Nucleus accumbens (tissue), 56 donors: Measurements from ENCODE around the gene PDCD1.
A peak's percentile ranks its signal among the peaks of the same experiment; 100 is the strongest.

ENCODE experiments used
- DNase-seq, 56 donors: peaks; one replicate each; lab custom pipeline; 2025; lab: John Stamatoyannopoulos, UW

PDCD1 gene

GRCh38 chr2:241880311-241881073, 21.8 kb upstream of the PDCD1 start:
- DNase-seq: no peak

- no peak for DNase-seq
These were observed 20.6 kb upstream of the PDCD1 start for GRCh38 chr2:241879326-241879725.

GRCh38 chr2:241877989-241878970, 19.6 kb upstream of the PDCD1 start:
- DNase-seq: peak in 41 of 56 donors; percentile 22 to 89 (median 45)

- no peak for DNase-seq
These were observed 18.5 kb upstream of the PDCD1 start for GRCh38 chr2:241877197-241877685.

GRCh38 chr2:241876528-241877196, 18.0 kb upstream of the PDCD1 start:
- no peak for DNase-seq

GRCh38 chr2:241875754-241876527, 17.2 kb upstream of the PDCD1 start:
- peak in 1 of 56 donors; percentile 32 for DNase-seq

GRCh38 chr2:241874277-241874925, 15.7 kb upstream of the PDCD1 start:
- no peak for DNase-seq

GRCh38 chr2:241873803-241874110, 15.1 kb upstream of the PDCD1 start:
- DNase-seq: no peak

- DNase-seq: no peak
These were observed 14.5 kb upstream of the PDCD1 start for GRCh38 chr2:241873081-241873802.

GRCh38 chr2:241872313-241872642, 13.6 kb upstream of the PDCD1 start:
- DNase-seq: no peak

GRCh38 chr2:241871538-241872312, 13.0 kb upstream of the PDCD1 start:
- no peak for DNase-seq

GRCh38 chr2:241870611-241871537, 12.2 kb upstream of the PDCD1 start:
- DNase-seq: no peak

- peak in 2 of 56 donors; percentile 33 to 35 for DNase-seq
These were observed 11.4 kb upstream of the PDCD1 start for GRCh38 chr2:241870081-241870541.

GRCh38 chr2:241869087-241869961, 10.6 kb upstream of the PDCD1 start, which contains the start of gene RTP5:
RTP5 (plus strand) TSS chr2:241869729; CDS start chr2:241869757, 28 bp downstream.
- DNase-seq: peak in 24 of 56 donors; percentile 19 to 80 (median 47)

GRCh38 chr2:241868661-241869081, 10.0 kb upstream of the PDCD1 start:
- DNase-seq: peak in 5 of 56 donors; percentile 25 to 54 (median 37)
